Subcutaneous adipose tissue (tissue), 4 donors: Measurements from ENCODE around the gene BBOF1. TPM values are rescaled to one million over a fixed set of nuclear protein-coding genes. Genes with fewer than 3 reads are reported as not detected.

Experiments used
- total RNA-seq, 4 donors: library from RNA; depleted of rRNA; stranded (reverse); fragments of >200 nt; gene quantifications; one replicate each; pipeline ENCODE4 v1.1.0, GENCODE V29; 2016
- TF ChIP-seq, protein P1 (sequence below): fragments of 450-650 bp; IDR thresholded peaks from one replicate; pipeline ENCODE4 v1.5.1; 2016; ENCODE audit warnings: low read depth, mild to moderate bottlenecking, control low read depth, antibody characterized with exemption, moderate library complexity

BBOF1 gene
- total RNA-seq, 4 donors from 2014 or later: 3.1 to 12.3 (median 5.5) TPM

DNA sequence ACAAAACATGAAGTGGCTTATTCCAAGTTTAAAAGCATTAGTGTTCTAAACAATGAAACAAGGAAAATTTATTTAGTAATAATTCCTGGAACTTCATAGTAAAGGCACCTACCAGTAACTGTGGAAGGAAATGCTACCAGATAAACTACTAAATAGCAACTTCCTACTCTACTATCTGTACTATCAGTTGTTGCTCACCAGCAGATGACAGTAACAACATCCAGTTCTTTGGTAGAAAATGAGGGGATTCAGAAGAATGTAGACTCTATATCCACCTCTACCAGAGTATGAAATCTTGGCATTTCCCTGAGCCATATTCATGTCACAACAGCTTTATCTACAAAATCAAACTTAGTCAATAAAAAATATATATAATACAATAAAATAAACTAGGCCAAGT lies 3.2 kb upstream of the BBOF1 start:
- TF ChIP-seq, protein P1, sequence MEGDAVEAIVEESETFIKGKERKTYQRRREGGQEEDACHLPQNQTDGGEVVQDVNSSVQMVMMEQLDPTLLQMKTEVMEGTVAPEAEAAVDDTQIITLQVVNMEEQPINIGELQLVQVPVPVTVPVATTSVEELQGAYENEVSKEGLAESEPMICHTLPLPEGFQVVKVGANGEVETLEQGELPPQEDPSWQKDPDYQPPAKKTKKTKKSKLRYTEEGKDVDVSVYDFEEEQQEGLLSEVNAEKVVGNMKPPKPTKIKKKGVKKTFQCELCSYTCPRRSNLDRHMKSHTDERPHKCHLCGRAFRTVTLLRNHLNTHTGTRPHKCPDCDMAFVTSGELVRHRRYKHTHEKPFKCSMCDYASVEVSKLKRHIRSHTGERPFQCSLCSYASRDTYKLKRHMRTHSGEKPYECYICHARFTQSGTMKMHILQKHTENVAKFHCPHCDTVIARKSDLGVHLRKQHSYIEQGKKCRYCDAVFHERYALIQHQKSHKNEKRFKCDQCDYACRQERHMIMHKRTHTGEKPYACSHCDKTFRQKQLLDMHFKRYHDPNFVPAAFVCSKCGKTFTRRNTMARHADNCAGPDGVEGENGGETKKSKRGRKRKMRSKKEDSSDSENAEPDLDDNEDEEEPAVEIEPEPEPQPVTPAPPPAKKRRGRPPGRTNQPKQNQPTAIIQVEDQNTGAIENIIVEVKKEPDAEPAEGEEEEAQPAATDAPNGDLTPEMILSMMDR: no peak

DNA sequence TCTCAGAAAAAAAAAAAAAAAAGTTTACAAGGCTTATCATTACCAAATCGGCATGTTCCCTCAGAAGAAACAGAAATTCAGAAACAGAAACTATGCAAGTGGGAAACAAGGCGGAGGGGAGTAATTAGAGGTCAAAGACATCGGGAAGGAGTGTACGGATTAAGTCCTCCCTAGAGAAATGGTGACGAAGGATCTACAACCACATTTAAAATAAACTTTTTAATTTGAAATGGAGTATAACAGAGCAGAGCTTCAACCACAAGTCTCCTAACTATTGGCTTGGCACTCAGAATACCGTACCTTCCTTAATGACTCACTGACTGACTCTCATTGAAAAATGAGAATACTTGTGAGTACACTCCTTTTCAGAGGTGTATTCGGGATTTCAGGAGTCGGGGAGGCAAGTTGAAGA lies 969 bp upstream of the BBOF1 start:
- TF ChIP-seq, protein P1: no peak

DNA sequence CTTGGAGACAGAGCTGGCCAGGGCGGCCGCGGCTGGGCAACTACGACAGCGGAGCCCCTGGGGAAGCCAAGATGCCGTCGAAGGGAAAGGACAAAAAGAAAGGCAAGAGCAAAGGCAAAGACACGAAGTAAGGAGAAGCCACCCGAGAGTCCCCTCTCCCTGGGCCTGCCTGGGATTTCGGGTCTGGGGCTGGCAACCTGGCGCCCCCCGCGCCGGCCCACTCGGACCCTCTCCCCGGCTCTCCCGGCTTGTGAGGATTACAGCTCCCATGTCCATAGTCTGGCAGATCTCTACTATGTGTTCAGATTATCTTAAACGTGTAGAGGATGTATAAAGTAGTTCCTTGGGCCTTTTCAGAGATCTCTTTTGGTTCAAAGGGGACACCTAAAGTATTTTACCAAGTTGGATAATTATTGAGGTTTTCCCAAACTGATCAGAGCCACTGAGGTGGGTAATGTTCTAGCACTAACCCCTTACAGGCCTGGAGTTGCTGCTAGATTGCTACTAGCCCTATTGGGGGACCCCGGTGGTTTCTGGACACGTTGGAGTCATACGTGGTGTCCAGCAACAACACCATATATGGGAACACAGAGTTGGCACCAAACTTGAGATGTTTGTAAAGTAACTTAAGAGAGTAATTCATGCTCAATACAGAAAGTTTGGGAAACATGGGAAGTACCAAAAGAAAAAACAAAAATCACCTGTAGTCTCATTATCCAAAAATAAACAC lies 424 bp downstream of the BBOF1 start:
- TF ChIP-seq, protein P1: no peak

DNA sequence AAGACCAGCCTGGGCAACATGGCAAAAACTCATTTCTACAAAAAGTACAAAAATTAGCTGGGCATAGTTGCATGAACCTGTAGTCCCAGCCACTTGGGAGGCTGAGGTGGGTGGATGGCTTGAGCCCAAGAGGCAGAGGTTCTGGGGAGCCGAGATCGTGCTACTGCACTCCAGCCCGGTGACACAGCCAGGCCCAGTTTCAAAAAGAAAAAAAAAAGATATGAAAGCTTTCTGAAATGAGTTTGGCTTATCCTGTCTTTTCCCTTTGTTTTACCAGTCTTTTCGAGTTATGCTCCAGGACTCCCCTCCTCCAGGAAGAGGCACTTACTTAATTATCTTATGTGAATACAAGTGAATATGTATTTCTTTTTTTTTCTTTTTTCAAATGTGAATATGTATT lies 3.2 kb downstream of the BBOF1 start:
- TF ChIP-seq, protein P1: no peak

DNA sequence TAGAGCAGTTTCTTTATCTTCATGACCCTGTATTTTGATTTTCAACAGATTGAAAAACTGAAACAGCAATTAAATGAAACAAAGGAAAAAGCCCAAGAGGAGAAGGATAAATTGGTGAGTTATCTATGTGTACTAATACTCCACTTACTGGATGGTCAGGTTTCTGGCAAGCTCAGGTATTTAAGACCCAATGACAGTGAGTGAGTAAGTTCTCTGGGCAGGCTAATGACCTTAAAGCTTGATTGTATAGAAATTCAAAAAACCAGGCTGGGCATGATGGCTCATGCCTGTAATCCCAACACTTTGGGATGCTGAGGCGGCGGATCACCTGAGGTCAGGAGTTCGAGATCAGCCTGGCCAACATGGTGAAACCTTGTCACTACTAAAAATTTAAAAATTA lies 10.0 kb downstream of the BBOF1 start:
- TF ChIP-seq, protein P1: no peak

DNA sequence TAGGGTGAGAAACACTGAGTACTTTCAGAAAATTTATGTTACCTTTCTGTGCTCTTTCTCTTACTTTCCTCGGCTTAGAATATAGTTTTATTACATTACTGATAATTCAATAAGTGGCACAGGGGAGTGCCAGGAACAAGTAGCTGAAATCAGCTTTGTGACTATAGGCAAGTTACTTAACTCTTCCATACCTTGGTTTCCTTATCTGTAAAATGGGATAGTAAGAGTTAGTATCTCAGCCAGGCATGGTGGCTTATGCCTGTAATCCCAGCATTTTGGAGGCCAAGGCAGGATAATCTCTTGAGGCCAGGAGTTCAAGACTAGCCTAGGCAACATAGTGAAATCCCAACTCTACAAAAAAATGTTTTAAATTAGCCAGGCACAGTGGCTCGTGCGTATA lies 15.4 kb downstream of the BBOF1 start:
- TF ChIP-seq, protein P1: no peak

DNA sequence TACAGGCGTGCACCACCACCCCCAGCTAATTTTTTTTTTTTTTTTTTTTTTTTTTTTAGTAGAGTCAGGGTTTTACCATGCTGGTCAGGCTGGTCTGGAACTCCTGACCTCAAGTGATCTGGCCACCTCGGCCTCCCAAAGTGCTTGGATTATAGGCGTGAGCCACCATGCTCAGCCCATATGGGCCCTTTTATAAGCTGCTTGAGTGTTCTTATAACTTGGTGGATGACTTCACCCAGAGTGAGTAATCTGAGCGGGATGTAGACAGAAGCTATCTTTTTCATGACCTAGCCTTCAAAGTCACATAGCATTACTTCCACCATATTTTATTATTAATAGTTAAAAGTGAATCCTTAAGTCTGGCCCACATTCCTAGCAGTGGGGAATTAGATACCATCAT lies 16.4 kb downstream of the BBOF1 start:
- TF ChIP-seq, protein P1: no peak
